Upper lobe of left lung (tissue), 4 donors: Measurements from ENCODE around the gene RYR1.

ENCODE experiments used
- CTCF ChIP-seq, 6 experiments: fragments of 450-650 bp in 4 of 6; fragments of 200-600 bp in 2 of 6; sonication (generic) in 2 of 6; IDR thresholded peaks; one replicate each; pipeline ENCODE4 v1.5.1; 2016 to 2019; ENCODE audit warnings: antibody characterized with exemption in 6 of 6
- EP300 ChIP-seq, 4 donors: sonication (generic); formaldehyde crosslinking; IDR thresholded peaks; one replicate each; pipeline ENCODE4 v1.5.1; 2017; ENCODE audit warnings: antibody characterized with exemption in 4 of 4, control low read depth in 2 of 4
- POLR2A ChIP-seq, 4 donors: fragments of 450-650 bp; IDR thresholded peaks; one replicate each; pipeline ENCODE4 v1.5.1; 2016 to 2017; ENCODE audit warnings: antibody characterized with exemption in 4 of 4, mild to moderate bottlenecking in 2 of 4
- POLR2AphosphoS5 ChIP-seq, 2 donors: sonication (generic); formaldehyde crosslinking; IDR thresholded peaks; one replicate each; pipeline ENCODE4 v1.5.1; 2017; ENCODE audit warnings: antibody characterized with exemption in 2 of 2

GRCh38 chr19:38534574-38534973 is 101.1 kb downstream of the RYR1 start:
- TF ChIP-seq POLR2A (IDR thresholded peaks at IDR 0.05) (no peak), EP300 (IDR thresholded peaks at IDR 0.05) (no peak), CTCF (IDR thresholded peaks at IDR 0.05) (no peak), POLR2AphosphoS5 (IDR thresholded peaks at IDR 0.05) (no peak)
